Endodermal cell (in vitro differentiated cells): Measurements from ENCODE around the gene TBX1. TPM values are rescaled to one million over a fixed set of nuclear protein-coding genes. Genes with fewer than 3 reads are reported as not detected.

Source experiments
- DNase-seq: peaks from one replicate; pipeline ENCODE4 v3.0.0-alpha.2; 2017
- H3K27ac ChIP-seq: 2 replicates; pipeline ENCODE4 v1.5.1; 2013; ENCODE audit warnings: mild to moderate bottlenecking, low read depth, low read length, moderate library complexity
- H3K27me3 ChIP-seq: 2 replicates; pipeline ENCODE4 v1.6.1; 2013; ENCODE audit warnings: mild to moderate bottlenecking, low read length, moderate library complexity; ENCODE audit not compliant: insufficient read depth, control insufficient read depth, poor library complexity, severe bottlenecking
- H3K36me3 ChIP-seq: 2 replicates; pipeline ENCODE4 v1.7.0; 2013; ENCODE audit warnings: mild to moderate bottlenecking, low read length, moderate library complexity; ENCODE audit not compliant: control insufficient read depth, insufficient read depth
- H3K4me1 ChIP-seq: one replicate; pipeline ENCODE4 v1.7.0; 2013; ENCODE audit warnings: low read length; ENCODE audit not compliant: control insufficient read depth, insufficient read depth
- H3K4me3 ChIP-seq: 2 replicates; pipeline ENCODE4 v1.5.1; 2013; ENCODE audit warnings: mild to moderate bottlenecking, low read length, moderate library complexity
- H3K9ac ChIP-seq: 2 replicates; pipeline ENCODE4 v1.6.1; 2013; ENCODE audit warnings: mild to moderate bottlenecking, low read length, moderate library complexity; ENCODE audit not compliant: poor library complexity, severe bottlenecking; ENCODE audit errors: extremely low read depth
- H3K9me3 ChIP-seq: 2 replicates; pipeline ENCODE4 v1.6.1; 2013; ENCODE audit warnings: mild to moderate bottlenecking, low read length, moderate library complexity; ENCODE audit not compliant: control insufficient read depth
- H3K27ac Mint-ChIP-seq: 2 replicates; pipeline ENCODE4 v1.8.0; 2020; ENCODE audit warnings: mixed read lengths
- H3K27me3 Mint-ChIP-seq: 2 replicates; pipeline ENCODE4 v1.8.0; 2021; ENCODE audit warnings: mild to moderate bottlenecking, mixed read lengths; ENCODE audit not compliant: insufficient read depth
- H3K36me3 Mint-ChIP-seq: 2 replicates; pipeline ENCODE4 v1.8.0; 2020; ENCODE audit warnings: low read depth, mixed read lengths
- H3K4me1 Mint-ChIP-seq: 2 replicates; pipeline ENCODE4 v1.8.0; 2020; ENCODE audit warnings: mixed read lengths
- H3K4me3 Mint-ChIP-seq: 2 replicates; pipeline ENCODE4 v1.8.0; 2020; ENCODE audit warnings: mild to moderate bottlenecking, moderate library complexity, mixed read lengths
- H3K9me3 Mint-ChIP-seq: 2 replicates; pipeline ENCODE4 v1.8.0; 2020; ENCODE audit warnings: mild to moderate bottlenecking, mixed read lengths
- CTCF ChIP-seq: fragments of 200-600 bp; sonication (generic); conservative IDR thresholded peaks from 2 replicates; pipeline ENCODE4 v1.5.0; 2021; ENCODE audit warnings: antibody characterized with exemption, mild to moderate bottlenecking
- WGBS, 2 experiments: methylation state at CpG; one replicate each; pipeline versions ENCODE4 v1.1.5 to v1.1.7; 2013; ENCODE audit warnings: missing lambda C conversion rate in 2 of 2, mixed read lengths in 1 of 2; ENCODE audit not compliant: insufficient coverage in 1 of 2, insufficient read length in 1 of 2; 5-methylcytosine and 5-hydroxymethylcytosine counted together
- total RNA-seq, 2 donors: library from RNA; stranded (reverse); fragmentation: NEBNext Ultra II Directional in 1 of 2; extraction: Animal tissue kit (Norgen Biotek cat#: 25700) in 1 of 2; gene quantifications; 2 replicates in 1 of 2; 3 replicates in 1 of 2; pipeline ENCODE4 v1.2.1, GENCODE V29; 2021

The TBX1 gene
- total RNA-seq, 2 donors from 2014 or later, result 1.3 TPM; not detected in 1

DNA sequence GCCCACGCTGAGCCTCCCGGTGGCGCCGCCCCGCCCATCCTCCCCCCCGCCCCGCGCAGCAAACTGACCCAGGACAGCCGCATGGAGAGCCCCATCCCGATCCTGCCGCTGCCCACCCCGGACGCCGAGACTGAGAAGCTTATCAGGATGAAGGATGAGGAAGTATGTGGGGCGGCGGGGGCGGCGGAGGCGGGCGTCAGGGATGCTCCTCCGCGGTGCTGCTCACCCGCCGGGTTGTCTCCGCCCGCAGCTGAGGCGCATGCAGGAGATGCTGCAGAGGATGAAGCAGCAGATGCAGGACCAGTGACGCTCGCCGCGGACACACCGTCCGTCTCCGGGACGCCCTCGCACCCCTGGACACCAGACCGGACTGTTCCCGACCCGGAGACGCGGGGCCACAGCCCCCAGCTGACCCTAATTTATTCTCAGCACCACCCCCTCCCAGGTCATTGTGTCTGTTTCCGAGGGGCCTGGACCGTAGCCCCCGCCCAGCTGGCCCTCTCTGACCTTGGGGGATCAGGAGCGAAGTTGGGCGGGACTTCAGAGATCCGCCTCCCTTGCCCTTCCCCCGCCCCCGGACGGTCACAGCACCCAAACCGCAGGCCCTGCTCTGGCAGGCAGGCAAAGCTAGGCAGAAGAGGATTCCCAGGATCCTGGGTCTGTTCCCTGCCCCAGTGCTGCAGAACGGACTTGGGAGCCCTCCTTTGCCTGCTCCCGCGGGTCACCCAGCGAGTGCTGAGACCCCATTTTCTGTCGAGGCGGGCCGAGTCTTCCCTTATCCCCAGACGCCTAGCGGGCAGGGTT is 38.2 kb upstream of the TBX1 start:
- DNase-seq, result peak; percentile 69
- H3K9me3 ChIP-seq, result no peaks in the 10 kb centered on the region
- no peak overlapping the region for H3K4me3 Mint-ChIP-seq
- no peaks in the 10 kb centered on the region for H3K36me3 ChIP-seq
- no peak overlapping the region for H3K27ac Mint-ChIP-seq
- no peak overlapping the region for H3K9ac ChIP-seq
- peaks cover 12% of the 10 kb centered on the region for H3K36me3 Mint-ChIP-seq
- H3K27ac ChIP-seq, result no peak overlapping the region
- no peaks in the 10 kb centered on the region for H3K4me1 ChIP-seq
- no peak for TF ChIP-seq CTCF
- peaks cover 81% of the 10 kb centered on the region for H3K27me3 Mint-ChIP-seq
- H3K27me3 ChIP-seq, result peaks cover 98% of the 10 kb centered on the region
- H3K9me3 Mint-ChIP-seq, result no peaks in the 10 kb centered on the region
- no peak overlapping the region for H3K4me3 ChIP-seq
- H3K4me1 Mint-ChIP-seq, result peaks cover 5% of the 10 kb centered on the region
- 10 to 19% methylated on average over 15 to 60 of the region's 60 CpGs for WGBS, 2 experiments

DNA sequence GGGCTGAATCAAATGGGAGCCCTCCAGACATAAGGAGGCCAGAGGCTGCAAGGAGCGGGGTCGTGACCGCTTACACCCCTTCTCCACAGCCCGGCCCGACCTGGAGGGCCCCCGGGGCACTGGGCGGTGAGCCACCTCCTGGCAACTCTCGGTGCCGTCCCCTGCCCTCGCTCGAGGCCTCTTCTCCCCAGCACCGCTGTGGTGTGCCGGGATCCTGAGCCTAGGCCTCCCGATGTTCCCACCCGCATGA is 37.7 kb upstream of the TBX1 start:
- Histone ChIP-seq H3K4me1 (no peaks in the 10 kb centered on the region), H3K27me3 (peaks cover 98% of the 10 kb centered on the region), H3K27ac (no peak overlapping the region), H3K9ac (no peak overlapping the region), H3K9me3 (no peaks in the 10 kb centered on the region), H3K4me3 (no peak overlapping the region), H3K36me3 (no peaks in the 10 kb centered on the region)
- Mint-ChIP-seq H3K27me3 (peaks cover 83% of the 10 kb centered on the region), H3K4me3 (peak overlapping the region; percentile 36), H3K36me3 (peaks cover 12% of the 10 kb centered on the region), H3K4me1 (peaks cover 5% of the 10 kb centered on the region), H3K9me3 (no peaks in the 10 kb centered on the region), H3K27ac (no peak overlapping the region)
- no peak for TF ChIP-seq CTCF
- WGBS, 2 experiments, result 15 to 28% methylated on average over 12 to 15 of the region's 15 CpGs
- DNase-seq, result no peak

DNA sequence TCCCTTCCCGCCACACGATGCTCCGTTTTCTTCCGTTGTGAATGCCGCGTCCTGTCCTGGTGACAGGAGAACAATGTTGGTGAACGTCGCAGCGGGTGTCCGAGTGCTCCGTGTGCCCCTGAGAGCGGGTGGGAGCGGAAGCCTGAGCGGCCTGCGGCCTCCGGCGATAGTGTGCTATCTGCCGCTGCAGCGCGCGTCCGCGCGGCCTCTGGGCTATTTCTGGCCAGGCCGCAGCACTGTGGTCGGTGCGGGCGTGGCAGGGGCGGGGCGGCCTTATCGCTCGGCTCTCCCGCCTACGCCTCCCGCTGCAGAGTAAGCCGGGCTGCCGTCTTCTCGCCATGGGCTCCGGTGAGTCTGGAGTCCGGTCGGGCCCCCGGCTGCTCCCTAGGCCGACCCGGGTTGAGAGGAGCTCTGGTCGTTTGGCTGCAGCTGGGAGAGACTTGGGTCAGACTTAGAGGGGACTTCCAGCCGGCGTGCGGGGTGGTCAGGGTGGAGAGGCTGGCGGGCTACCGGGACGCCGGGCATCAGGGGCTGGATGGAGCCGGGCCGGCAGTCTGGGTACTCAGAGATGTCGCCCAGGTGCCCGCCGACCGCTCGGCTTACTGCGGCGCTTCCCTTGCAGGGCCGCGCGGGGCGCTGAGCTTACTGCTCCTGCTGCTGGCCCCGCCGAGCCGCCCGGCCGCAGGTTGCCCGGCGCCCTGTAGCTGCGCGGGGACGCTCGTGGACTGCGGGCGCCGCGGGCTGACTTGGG is 37.2 kb upstream of the TBX1 start, which contains the start of gene GP1BB:
Gene GP1BB, plus strand, starts transcription at position 308 of the 751 bp plus-strand sequence. Its CDS starts 31 bp downstream, at position 339.
- no peaks in the 10 kb centered on the region for H3K36me3 ChIP-seq
- TF ChIP-seq CTCF, result peak; percentile 52
- no peaks in the 10 kb centered on the region for H3K4me1 ChIP-seq
- H3K4me3 ChIP-seq, result no peak within 1 kb of the TSS
- no peak within 1 kb of the TSS for H3K27ac ChIP-seq
- DNase-seq, result peak; percentile 83
- H3K27me3 Mint-ChIP-seq, result peaks cover 88% of the 10 kb centered on the region
- no peaks in the 10 kb centered on the region for H3K9me3 Mint-ChIP-seq
- no peak within 1 kb of the TSS for H3K9ac ChIP-seq
- H3K36me3 Mint-ChIP-seq, result peaks cover 12% of the 10 kb centered on the region
- peak within 1 kb of the TSS; percentile 36 for H3K4me3 Mint-ChIP-seq
- 3 to 13% methylated on average over 23 to 80 of the region's 80 CpGs for WGBS, 2 experiments
- H3K27me3 ChIP-seq, result peaks cover 100% of the 10 kb centered on the region
- no peaks in the 10 kb centered on the region for H3K9me3 ChIP-seq
- H3K27ac Mint-ChIP-seq, result no peak within 1 kb of the TSS
- peaks cover 5% of the 10 kb centered on the region for H3K4me1 Mint-ChIP-seq
